Stimulated activated CD4-positive, alpha-beta T cell treated with anti-CD3 and anti-CD28 coated beads, Interleukin-2, amount 100 ng/mL, for 48 hours (primary cell): ENCODE data around the gene MYO1B.

Experiments
- DNase-seq, 2 donors: peaks; one replicate each; pipeline ENCODE4 v3.0.0-alpha.2; 2020

Gene MYO1B

GRCh38 chr2:191228333-191228732 is 16.9 kb upstream of the MYO1B start:
- no peak for DNase-seq

GRCh38 chr2:191228861-191229260 is 16.3 kb upstream of the MYO1B start:
- DNase-seq = no peak

- no peak for DNase-seq
Measured at GRCh38 chr2:191230174-191230573, 15.0 kb upstream of the MYO1B start.

- DNase-seq = no peak
Measured at GRCh38 chr2:191231995-191232394, 13.2 kb upstream of the MYO1B start.

- DNase-seq = no peak
Measured at GRCh38 chr2:191233533-191233932, 11.7 kb upstream of the MYO1B start.

GRCh38 chr2:191234376-191234775 is 10.8 kb upstream of the MYO1B start:
- DNase-seq = no peak

GRCh38 chr2:191240871-191241270 is 4.3 kb upstream of the MYO1B start:
- DNase-seq = no peak

GRCh38 chr2:191241418-191241817 is 3.8 kb upstream of the MYO1B start:
- no peak for DNase-seq

GRCh38 chr2:191243154-191243553 is 2.0 kb upstream of the MYO1B start:
- DNase-seq = no peak

- DNase-seq = no peak
Measured at GRCh38 chr2:191244350-191244749, 854 bp upstream of the MYO1B start.

- peak; percentile 16 to 29 for DNase-seq
Measured at GRCh38 chr2:191245869-191246531, 796 bp downstream of the MYO1B start.

- DNase-seq = no peak
Measured at GRCh38 chr2:191246820-191247380, 1.7 kb downstream of the MYO1B start.

GRCh38 chr2:191247381-191248057 is 2.3 kb downstream of the MYO1B start:
- DNase-seq = no peak

- no peak for DNase-seq
Measured at GRCh38 chr2:191249156-191249813, 4.1 kb downstream of the MYO1B start.

- no peak for DNase-seq
Measured at GRCh38 chr2:191250400-191250799, 5.2 kb downstream of the MYO1B start.

GRCh38 chr2:191250986-191251385 is 5.8 kb downstream of the MYO1B start:
- no peak for DNase-seq

GRCh38 chr2:191252699-191253098 is 7.5 kb downstream of the MYO1B start:
- DNase-seq = no peak

GRCh38 chr2:191253476-191253875 is 8.3 kb downstream of the MYO1B start:
- DNase-seq = no peak

- no peak for DNase-seq
Measured at GRCh38 chr2:191255271-191255670, 10.1 kb downstream of the MYO1B start.

- no peak for DNase-seq
Measured at GRCh38 chr2:191255756-191256312, 10.6 kb downstream of the MYO1B start.

GRCh38 chr2:191257934-191258333 is 12.7 kb downstream of the MYO1B start:
- no peak for DNase-seq

- no peak for DNase-seq
Measured at GRCh38 chr2:191258996-191259395, 13.8 kb downstream of the MYO1B start.

- no peak for DNase-seq
Measured at GRCh38 chr2:191262436-191262835, 17.2 kb downstream of the MYO1B start.

GRCh38 chr2:191263050-191263449 is 17.8 kb downstream of the MYO1B start:
- no peak for DNase-seq
